Activated CD4-positive, alpha-beta T cell treated with anti-CD3 and anti-CD28 coated beads for 36 hours (primary cell): Measurements from ENCODE around the gene ACOXL. TPM values are rescaled to one million over a fixed set of nuclear protein-coding genes. Genes with fewer than 3 reads are reported as not detected.
A peak's percentile ranks its signal among the peaks of the same experiment; 100 is the strongest.

Experiments
- ATAC-seq: fragments of 200-7000 bp; cut with Tn5 transposase; one replicate; pipeline ENCODE4 v1.10.0; 2021; ENCODE audit warnings: mild to moderate bottlenecking, moderate library complexity
- CTCF ChIA-PET: fragments of 350-600 bp; sonication (Branson Sonifier 250); formaldehyde crosslinking; loops from one replicate; lab custom pipeline; 2021; ENCODE audit warnings: antibody characterized with exemption; lab: Charles Lee
- POLR2A ChIA-PET: fragments of 350-600 bp; sonication (Branson Sonifier 250); formaldehyde crosslinking; loops from one replicate; lab custom pipeline; 2021; ENCODE audit warnings: antibody characterized with exemption, inconsistent platforms; lab: Charles Lee
- DNase-seq: peaks from one replicate; pipeline ENCODE4 v3.0.0-alpha.2; 2020
- H3K27ac Mint-ChIP-seq: one replicate; pipeline ENCODE4 v1.8.0; 2021; ENCODE audit warnings: mixed read lengths
- H3K27me3 Mint-ChIP-seq: one replicate; pipeline ENCODE4 v1.8.0; 2021; ENCODE audit warnings: mixed read lengths
- H3K36me3 Mint-ChIP-seq: one replicate; pipeline ENCODE4 v1.8.0; 2021; ENCODE audit warnings: low read depth, mixed read lengths
- H3K4me1 Mint-ChIP-seq: one replicate; pipeline ENCODE4 v1.8.0; 2021; ENCODE audit warnings: mixed read lengths
- H3K4me3 Mint-ChIP-seq: one replicate; pipeline ENCODE4 v1.8.0; 2021; ENCODE audit warnings: mild to moderate bottlenecking, moderate library complexity, mixed read lengths
- H3K9me3 Mint-ChIP-seq: one replicate; pipeline ENCODE4 v1.8.0; 2021; ENCODE audit warnings: low read depth, mixed read lengths
- intact Hi-C, 2 experiments: fragments of 100-400 bp; cut with DNase I in 1 of 2; cut with micrococcal nuclease in 1 of 2; formaldehyde crosslinking; loops; one replicate each; pipeline versions ENCODE4 v1.14.2 to v1.15.1; 2022 to 2024; cut with DNase I, micrococcal nuclease
- total RNA-seq, 2 experiments: library from RNA; stranded (reverse); gene quantifications; one replicate each; pipeline ENCODE4 v1.2.3, GENCODE V29; 2021

Gene ACOXL
- total RNA-seq, 2 experiments from 2014 or later: 0.23 TPM; not detected in 1

GRCh38 chr2:110815938-110816337 is 83.6 kb downstream of the ACOXL start:
- DNase-seq (no peak), ATAC-seq (no peak)
- Mint-ChIP-seq H3K27ac (no peak overlapping the region), H3K4me3 (no peak overlapping the region), H3K27me3 (peaks cover 43% of the 10 kb centered on the region), H3K9me3 (no peaks in the 10 kb centered on the region), H3K36me3 (no peaks in the 10 kb centered on the region), H3K4me1 (peaks cover 12% of the 10 kb centered on the region)
- intact Hi-C loops: loop anchor here in 1 of 2 experiments (10.0 kb wide), 1 partner anchor 889 kb away; no protein-coding TSS in a partner anchor
- POLR2A ChIA-PET: no interaction called here
- CTCF ChIA-PET: no interaction called here

DNA sequence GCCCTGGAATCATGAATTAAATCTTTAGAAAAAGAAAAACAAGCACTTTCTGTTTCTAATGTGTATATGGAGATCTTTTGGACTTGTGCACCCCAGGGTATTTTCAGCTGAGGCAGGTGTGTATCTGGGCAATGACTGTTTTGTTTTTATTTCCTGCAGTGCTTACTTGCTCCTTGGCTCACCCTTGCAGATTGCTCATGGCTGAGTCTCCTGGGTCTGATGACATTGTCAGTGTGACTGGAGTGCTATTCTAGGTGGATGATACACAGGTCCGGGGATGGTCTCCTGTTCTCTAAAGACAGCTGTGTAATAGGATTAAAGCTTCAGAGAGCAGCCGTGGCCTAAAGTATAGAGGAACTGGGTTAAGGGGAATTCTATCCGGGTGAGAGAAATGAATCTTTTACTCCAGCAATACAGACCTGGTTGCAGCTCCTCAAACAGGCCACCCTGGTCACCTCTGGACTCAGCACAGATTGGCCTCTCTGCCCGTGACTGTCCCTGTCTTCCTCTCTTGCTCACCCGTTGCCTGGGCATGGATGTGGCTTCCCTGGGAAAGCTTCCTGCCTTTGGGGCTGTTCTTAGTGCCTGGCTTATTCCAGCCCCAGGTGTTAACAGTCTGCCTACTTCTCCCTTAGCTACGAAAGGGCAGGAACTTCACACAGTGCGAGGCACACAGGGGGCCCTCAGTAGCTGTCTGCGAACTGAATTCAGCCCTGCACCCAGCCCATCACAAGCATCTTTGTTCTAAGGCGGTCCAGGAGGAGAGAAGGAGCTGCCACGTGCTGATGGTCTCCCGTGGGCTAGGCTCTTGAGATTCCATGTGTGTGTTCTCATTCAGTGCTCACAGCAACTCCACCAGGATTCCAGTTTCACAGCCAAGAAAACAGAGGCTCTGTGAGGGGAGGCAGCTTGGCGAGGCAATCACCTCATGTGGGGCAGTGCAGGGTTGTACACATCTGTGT is 84.3 kb downstream of the ACOXL start:
- ChIA-PET CTCF (interaction anchor here (0.6 to 1.0 kb wide), 4 partner anchors 11 to 223 kb away, joined by 3 read pairs; no protein-coding TSS in a partner anchor), POLR2A (no interaction called here)
- intact Hi-C loops: loop anchor here in 1 of 2 experiments (10.0 kb wide), 1 partner anchor 888 kb away; no protein-coding TSS in a partner anchor
- no peaks in the 10 kb centered on the region for H3K36me3 Mint-ChIP-seq
- no peak for DNase-seq
- ATAC-seq: no peak
- no peak overlapping the region for H3K27ac Mint-ChIP-seq
- peaks cover 11% of the 10 kb centered on the region for H3K4me1 Mint-ChIP-seq
- peaks cover 39% of the 10 kb centered on the region for H3K27me3 Mint-ChIP-seq
- no peaks in the 10 kb centered on the region for H3K9me3 Mint-ChIP-seq
- no peak overlapping the region for H3K4me3 Mint-ChIP-seq

DNA sequence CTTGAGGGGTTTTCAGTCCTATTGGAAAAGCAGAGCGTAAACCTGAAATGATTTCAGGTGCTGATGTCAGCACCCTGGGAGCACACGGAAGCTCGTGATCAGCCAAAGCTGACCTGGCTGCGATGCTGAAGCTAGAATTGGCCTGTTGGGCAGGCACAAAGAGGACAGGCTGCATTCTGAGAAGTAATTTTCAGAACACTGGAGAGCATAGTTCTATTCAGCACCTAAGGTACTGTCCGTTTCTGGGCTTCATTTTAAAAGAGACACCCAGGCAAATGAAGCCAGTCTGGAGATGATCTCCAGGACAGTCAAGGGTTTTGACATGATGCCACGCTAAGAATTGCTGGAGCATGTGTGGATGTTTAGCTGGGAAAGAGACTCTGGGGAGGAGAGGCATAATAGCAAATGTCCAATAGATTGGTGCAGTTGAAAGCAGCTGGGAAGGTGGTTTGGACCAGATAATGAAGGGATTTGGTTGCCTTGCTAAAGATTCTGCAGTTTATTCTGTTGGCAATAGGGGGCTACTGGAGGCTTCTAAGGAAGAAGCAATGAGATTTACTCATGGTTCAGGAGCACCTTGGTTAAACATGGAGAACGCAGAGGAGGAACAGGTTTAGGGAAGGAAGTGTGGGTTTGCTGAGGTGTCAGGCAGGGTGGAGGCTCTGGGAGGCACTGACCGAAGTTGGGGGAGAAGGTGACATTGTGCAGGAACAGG is 86.6 kb downstream of the ACOXL start:
- POLR2A ChIA-PET: no interaction called here
- DNase-seq (no peak), ATAC-seq (no peak)
- Mint-ChIP-seq H3K4me1 (peaks cover 6% of the 10 kb centered on the region), H3K9me3 (peaks cover 2% of the 10 kb centered on the region), H3K27ac (no peak overlapping the region), H3K27me3 (peaks cover 40% of the 10 kb centered on the region), H3K36me3 (no peaks in the 10 kb centered on the region), H3K4me3 (no peak overlapping the region)
- intact Hi-C loops: loop anchor here in 1 of 2 experiments (10.0 kb wide), 1 partner anchor 886 kb away; no protein-coding TSS in a partner anchor
- CTCF ChIA-PET: interaction anchor here (0.7 to 1.6 kb wide), 3 partner anchors 9 to 36 kb away, joined by 3 to 4 read pairs (median 3); no protein-coding TSS in a partner anchor

GRCh38 chr2:110819711-110820110 is 87.3 kb downstream of the ACOXL start:
- DNase-seq (no peak), ATAC-seq (no peak)
- ChIA-PET POLR2A (no interaction called here), CTCF (interaction anchor here (0.7 to 1.6 kb wide), 2 partner anchors 24 to 35 kb away, joined by 3 to 4 read pairs; no protein-coding TSS in a partner anchor)
- Mint-ChIP-seq H3K27me3 (peaks cover 44% of the 10 kb centered on the region), H3K27ac (no peak overlapping the region), H3K9me3 (peaks cover 6% of the 10 kb centered on the region), H3K4me1 (peaks cover 6% of the 10 kb centered on the region), H3K36me3 (no peaks in the 10 kb centered on the region), H3K4me3 (no peak overlapping the region)
- intact Hi-C loops: loop anchor here in 1 of 2 experiments (10.0 kb wide), 1 partner anchor 885 kb away; no protein-coding TSS in a partner anchor

DNA sequence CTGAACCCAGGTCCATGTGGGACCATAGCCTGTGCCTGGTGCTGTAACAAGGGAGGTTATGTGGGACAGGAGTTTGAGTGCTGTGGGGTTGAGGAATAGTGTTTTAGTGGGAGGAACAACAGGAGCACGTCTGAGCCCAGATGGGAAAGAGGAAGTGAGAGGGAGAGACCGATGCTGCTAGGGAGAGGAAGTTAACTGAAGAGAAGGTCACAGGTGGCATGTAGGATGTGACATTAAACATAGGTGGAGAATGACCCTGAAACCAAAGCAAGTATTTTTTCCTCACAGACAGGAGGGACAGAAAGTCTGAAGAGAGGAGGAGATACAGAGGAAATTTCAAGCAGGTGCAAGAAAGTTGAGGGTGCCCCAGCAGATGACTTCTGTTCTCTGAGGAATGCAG is 87.8 kb downstream of the ACOXL start:
- intact Hi-C loops: no loop called here
- peaks cover 9% of the 10 kb centered on the region for H3K9me3 Mint-ChIP-seq
- ChIA-PET POLR2A (no interaction called here), CTCF (interaction anchor here (2.0 kb wide), 1 partner anchor 8 kb away, joined by 9 read pairs; no protein-coding TSS in a partner anchor)
- peaks cover 6% of the 10 kb centered on the region for H3K4me1 Mint-ChIP-seq
- H3K4me3 Mint-ChIP-seq: no peak overlapping the region
- DNase-seq (no peak), ATAC-seq (no peak)
- peaks cover 45% of the 10 kb centered on the region for H3K27me3 Mint-ChIP-seq
- H3K27ac Mint-ChIP-seq: no peak overlapping the region
- no peaks in the 10 kb centered on the region for H3K36me3 Mint-ChIP-seq

GRCh38 chr2:110823165-110823564 is 90.8 kb downstream of the ACOXL start:
- ChIA-PET POLR2A (no interaction called here), CTCF (interaction anchor here (0.6 to 0.8 kb wide), 2 partner anchors 11 to 13 kb away, joined by 3 read pairs; no protein-coding TSS in a partner anchor)
- peaks cover 9% of the 10 kb centered on the region for H3K9me3 Mint-ChIP-seq
- H3K36me3 Mint-ChIP-seq: no peaks in the 10 kb centered on the region
- no peak overlapping the region for H3K27ac Mint-ChIP-seq
- no peak for DNase-seq
- intact Hi-C loops: no loop called here
- no peak for ATAC-seq
- H3K27me3 Mint-ChIP-seq: peaks cover 33% of the 10 kb centered on the region
- H3K4me3 Mint-ChIP-seq: no peak overlapping the region
- peaks cover 12% of the 10 kb centered on the region for H3K4me1 Mint-ChIP-seq

DNA sequence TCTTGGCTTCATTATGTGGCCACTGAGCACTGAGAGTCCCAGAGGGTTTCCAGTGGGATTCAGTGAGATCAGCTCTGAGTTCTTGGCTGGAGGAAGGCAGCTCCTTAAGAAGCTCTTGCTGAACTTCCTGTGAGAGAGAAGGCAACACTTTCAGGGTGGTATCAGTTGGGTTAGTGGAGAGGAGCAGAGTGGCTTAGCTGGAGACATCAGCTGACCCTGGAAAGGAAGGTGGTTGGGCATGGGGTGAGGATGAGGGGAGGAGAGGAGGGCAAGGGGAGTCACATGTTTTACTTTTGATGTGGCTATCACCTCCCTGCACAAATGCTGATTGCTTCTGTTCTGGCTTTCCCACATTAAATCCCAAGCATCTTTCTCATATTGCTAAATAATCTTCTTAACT is 95.1 kb downstream of the ACOXL start:
- Mint-ChIP-seq H3K27ac (no peak overlapping the region), H3K4me3 (no peak overlapping the region), H3K27me3 (peaks cover 20% of the 10 kb centered on the region), H3K36me3 (no peaks in the 10 kb centered on the region), H3K9me3 (peaks cover 9% of the 10 kb centered on the region), H3K4me1 (peaks cover 6% of the 10 kb centered on the region)
- ChIA-PET POLR2A (no interaction called here), CTCF (interaction anchor here (1.0 to 1.7 kb wide), 3 partner anchors 9 to 15 kb away, joined by 3 to 9 read pairs (median 3); no protein-coding TSS in a partner anchor)
- intact Hi-C loops: no loop called here
- DNase-seq (no peak), ATAC-seq (no peak)

- H3K4me3 Mint-ChIP-seq: no peak overlapping the region
- intact Hi-C loops: no loop called here
- peaks cover 23% of the 10 kb centered on the region for H3K27me3 Mint-ChIP-seq
- no peak for ATAC-seq
- CTCF ChIA-PET: no interaction called here
- no peak overlapping the region for H3K27ac Mint-ChIP-seq
- H3K36me3 Mint-ChIP-seq: no peaks in the 10 kb centered on the region
- POLR2A ChIA-PET: no interaction called here
- no peak for DNase-seq
- peaks cover 13% of the 10 kb centered on the region for H3K4me1 Mint-ChIP-seq
- H3K9me3 Mint-ChIP-seq: peaks cover 9% of the 10 kb centered on the region
Measured at GRCh38 chr2:110828330-110828729, 96.0 kb downstream of the ACOXL start.

DNA sequence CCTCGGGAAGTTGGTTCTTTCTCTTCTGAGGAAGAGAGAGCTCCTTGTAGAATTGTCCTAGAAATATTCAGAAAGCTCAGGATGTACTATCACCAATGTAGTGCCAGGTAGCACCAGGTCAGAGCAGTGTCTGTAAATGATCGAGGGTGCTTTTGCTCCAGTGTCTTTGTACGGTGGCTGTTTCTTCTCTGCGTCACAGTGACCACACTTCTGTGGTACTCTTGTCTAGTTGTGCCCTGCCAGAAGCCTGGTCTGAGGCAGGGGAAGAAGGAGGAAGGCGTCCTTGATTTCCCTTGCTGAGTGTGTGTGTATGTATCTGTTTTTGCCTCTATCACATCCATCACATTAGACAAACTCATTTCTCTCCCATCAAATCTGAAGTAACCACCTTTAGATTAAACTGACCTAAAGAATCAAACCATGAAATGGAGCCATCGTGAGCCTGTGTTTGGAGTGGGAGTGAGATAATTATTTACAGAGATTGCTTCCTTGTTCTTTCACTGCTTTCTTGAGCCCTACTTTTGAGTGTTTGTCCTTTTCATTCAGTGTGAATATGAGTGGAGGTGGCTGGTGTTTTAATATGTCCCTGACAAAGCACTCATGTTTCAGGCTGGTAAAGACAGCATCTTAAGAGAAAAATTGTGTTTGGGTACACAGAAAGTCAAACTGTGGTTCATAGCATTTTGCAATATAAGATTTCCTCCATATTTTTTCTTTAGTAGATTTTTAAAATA is 97.2 kb downstream of the ACOXL start:
- H3K27me3 Mint-ChIP-seq: peaks cover 24% of the 10 kb centered on the region
- CTCF ChIA-PET: interaction anchor here (0.7 to 1.3 kb wide), 2 partner anchors 12 to 642 kb away, joined by 3 to 4 read pairs; no protein-coding TSS in a partner anchor
- DNase-seq: no peak
- peaks cover 4% of the 10 kb centered on the region for H3K9me3 Mint-ChIP-seq
- no peak overlapping the region for H3K27ac Mint-ChIP-seq
- intact Hi-C loops: no loop called here
- no peak for ATAC-seq
- no peaks in the 10 kb centered on the region for H3K36me3 Mint-ChIP-seq
- POLR2A ChIA-PET: no interaction called here
- H3K4me3 Mint-ChIP-seq: no peak overlapping the region
- H3K4me1 Mint-ChIP-seq: peaks cover 15% of the 10 kb centered on the region

GRCh38 chr2:110832740-110833139 is 100.4 kb downstream of the ACOXL start:
- Mint-ChIP-seq H3K27ac (no peak overlapping the region), H3K4me3 (no peak overlapping the region), H3K27me3 (peaks cover 29% of the 10 kb centered on the region), H3K4me1 (peaks cover 13% of the 10 kb centered on the region), H3K9me3 (no peaks in the 10 kb centered on the region), H3K36me3 (no peaks in the 10 kb centered on the region)
- POLR2A ChIA-PET: no interaction called here
- CTCF ChIA-PET: interaction anchor here (0.7 to 1.8 kb wide), 3 partner anchors 19 to 70 kb away, joined by 3 to 7 read pairs (median 3); no protein-coding TSS in a partner anchor
- ATAC-seq: peak; percentile 53
- no peak for DNase-seq
- intact Hi-C loops: no loop called here
